ENCODE results near the gene SH3RF3. TPM values are rescaled to one million over a fixed set of nuclear protein-coding genes. Genes with fewer than 3 reads are reported as not detected.

SH3RF3 gene
- total RNA-seq, 2 donors from 2014 or later: 1.5 to 1.8 TPM

GRCh38 chr2:109335631-109336176 lies 206.7 kb downstream of the SH3RF3 start:
- DNase-seq: no peak
- TF ChIP-seq CTCF (conservative IDR thresholded peaks at IDR 0.05): no peak
- Mint-ChIP-seq H3K27ac (no peak overlapping the region), H3K36me3 (ENCODE audit: low read depth) (no peaks in the 10 kb centered on the region), H3K27me3 (ENCODE audit: insufficient read depth) (no peaks in the 10 kb centered on the region), H3K9me3 (peaks cover 6% of the 10 kb centered on the region), H3K4me3 (no peak overlapping the region), H3K4me1 (peaks cover 19% of the 10 kb centered on the region)
- WGBS, 2 experiments (ENCODE audit: insufficient coverage in 1 of 2, insufficient read length in 1 of 2): 91 to 100% methylated on average over 7 to 12 of the region's 12 CpGs
- no peak overlapping the region for H3K27ac ChIP-seq (ENCODE audit: low read depth, low read length)
- H3K4me1 ChIP-seq (ENCODE audit: control insufficient read depth, insufficient read depth, low read length): peaks cover 5% of the 10 kb centered on the region
- peaks cover 8% of the 10 kb centered on the region for H3K9me3 ChIP-seq (ENCODE audit: control insufficient read depth, low read length)
- H3K9ac ChIP-seq (ENCODE audit: extremely low read depth, low read length, poor library complexity, severe bottlenecking): no peak overlapping the region
- no peaks in the 10 kb centered on the region for H3K27me3 ChIP-seq (ENCODE audit: control insufficient read depth, insufficient read depth, low read length, poor library complexity, severe bottlenecking)
- no peaks in the 10 kb centered on the region for H3K36me3 ChIP-seq (ENCODE audit: control insufficient read depth, insufficient read depth, low read length)
- H3K4me3 ChIP-seq (ENCODE audit: low read length): no peak overlapping the region

GRCh38 chr2:109336296-109336695 lies 207.3 kb downstream of the SH3RF3 start:
- H3K4me3 ChIP-seq (ENCODE audit: low read length): no peak overlapping the region
- H3K9ac ChIP-seq (ENCODE audit: extremely low read depth, low read length, poor library complexity, severe bottlenecking): no peak overlapping the region
- no peaks in the 10 kb centered on the region for H3K27me3 ChIP-seq (ENCODE audit: control insufficient read depth, insufficient read depth, low read length, poor library complexity, severe bottlenecking)
- H3K4me3 Mint-ChIP-seq: no peak overlapping the region
- no peaks in the 10 kb centered on the region for H3K27me3 Mint-ChIP-seq (ENCODE audit: insufficient read depth)
- H3K27ac Mint-ChIP-seq: no peak overlapping the region
- H3K9me3 Mint-ChIP-seq: peaks cover 6% of the 10 kb centered on the region
- H3K36me3 Mint-ChIP-seq (ENCODE audit: low read depth): no peaks in the 10 kb centered on the region
- no peak for DNase-seq
- 65 to 87% methylated on average over 6 of the region's 6 CpGs for WGBS, 2 experiments (ENCODE audit: insufficient coverage in 1 of 2, insufficient read length in 1 of 2)
- no peak overlapping the region for H3K27ac ChIP-seq (ENCODE audit: low read depth, low read length)
- H3K36me3 ChIP-seq (ENCODE audit: control insufficient read depth, insufficient read depth, low read length): no peaks in the 10 kb centered on the region
- peaks cover 8% of the 10 kb centered on the region for H3K9me3 ChIP-seq (ENCODE audit: control insufficient read depth, low read length)
- H3K4me1 ChIP-seq (ENCODE audit: control insufficient read depth, insufficient read depth, low read length): peaks cover 5% of the 10 kb centered on the region
- peaks cover 19% of the 10 kb centered on the region for H3K4me1 Mint-ChIP-seq
- no peak for TF ChIP-seq CTCF (conservative IDR thresholded peaks at IDR 0.05)

- Mint-ChIP-seq H3K4me1 (peaks cover 18% of the 10 kb centered on the region), H3K4me3 (no peak overlapping the region), H3K36me3 (ENCODE audit: low read depth) (no peaks in the 10 kb centered on the region), H3K27ac (no peak overlapping the region), H3K9me3 (peaks cover 6% of the 10 kb centered on the region), H3K27me3 (ENCODE audit: insufficient read depth) (no peaks in the 10 kb centered on the region)
- Histone ChIP-seq H3K27ac (ENCODE audit: low read depth, low read length) (no peak overlapping the region), H3K4me1 (ENCODE audit: control insufficient read depth, insufficient read depth, low read length) (peaks cover 3% of the 10 kb centered on the region), H3K27me3 (ENCODE audit: control insufficient read depth, insufficient read depth, low read length, poor library complexity, severe bottlenecking) (no peaks in the 10 kb centered on the region), H3K36me3 (ENCODE audit: control insufficient read depth, insufficient read depth, low read length) (no peaks in the 10 kb centered on the region), H3K9ac (ENCODE audit: extremely low read depth, low read length, poor library complexity, severe bottlenecking) (no peak overlapping the region), H3K4me3 (ENCODE audit: low read length) (no peak overlapping the region), H3K9me3 (ENCODE audit: control insufficient read depth, low read length) (peaks cover 8% of the 10 kb centered on the region)
- WGBS, 2 experiments (ENCODE audit: insufficient coverage in 1 of 2, insufficient read length in 1 of 2): 94 to 97% methylated on average over 7 to 9 of the region's 9 CpGs
- DNase-seq: peak; percentile 12
- TF ChIP-seq CTCF (conservative IDR thresholded peaks at IDR 0.05): no peak
Observed at GRCh38 chr2:109337221-109337620, 208.2 kb downstream of the SH3RF3 start.
